Activated gamma-delta T cell treated with Interleukin-2 at 50 U/mL for 16 hours (primary cell): ENCODE results near the gene INPP5F.

ENCODE experiments used
- DNase-seq: peaks from one replicate; pipeline ENCODE4 v3.0.0-alpha.2; 2020

Gene INPP5F

GRCh38 chr10:119871881-119872609 is 146.2 kb downstream of the INPP5F start:
- DNase-seq, result peak; percentile 47

DNA sequence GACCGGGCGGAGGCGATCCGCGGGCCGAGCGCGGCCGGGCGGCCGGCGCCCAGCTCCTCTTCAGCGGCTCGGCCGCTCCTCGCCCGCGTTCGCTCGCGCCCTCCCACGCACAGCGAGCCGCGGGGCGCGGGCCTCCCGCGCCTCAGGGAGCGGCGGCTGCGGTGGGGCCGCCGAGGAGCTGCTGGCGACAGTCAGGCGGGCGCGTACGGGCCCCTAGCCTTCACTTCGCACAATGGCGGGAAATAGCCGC is 146.7 kb downstream of the INPP5F start, which contains the start of gene MCMBP:
MCMBP (minus strand) TSS at position 234 of the 250 bp plus-strand sequence. CDS start 259 bp downstream, outside the sequence.
- no peak for DNase-seq

DNA sequence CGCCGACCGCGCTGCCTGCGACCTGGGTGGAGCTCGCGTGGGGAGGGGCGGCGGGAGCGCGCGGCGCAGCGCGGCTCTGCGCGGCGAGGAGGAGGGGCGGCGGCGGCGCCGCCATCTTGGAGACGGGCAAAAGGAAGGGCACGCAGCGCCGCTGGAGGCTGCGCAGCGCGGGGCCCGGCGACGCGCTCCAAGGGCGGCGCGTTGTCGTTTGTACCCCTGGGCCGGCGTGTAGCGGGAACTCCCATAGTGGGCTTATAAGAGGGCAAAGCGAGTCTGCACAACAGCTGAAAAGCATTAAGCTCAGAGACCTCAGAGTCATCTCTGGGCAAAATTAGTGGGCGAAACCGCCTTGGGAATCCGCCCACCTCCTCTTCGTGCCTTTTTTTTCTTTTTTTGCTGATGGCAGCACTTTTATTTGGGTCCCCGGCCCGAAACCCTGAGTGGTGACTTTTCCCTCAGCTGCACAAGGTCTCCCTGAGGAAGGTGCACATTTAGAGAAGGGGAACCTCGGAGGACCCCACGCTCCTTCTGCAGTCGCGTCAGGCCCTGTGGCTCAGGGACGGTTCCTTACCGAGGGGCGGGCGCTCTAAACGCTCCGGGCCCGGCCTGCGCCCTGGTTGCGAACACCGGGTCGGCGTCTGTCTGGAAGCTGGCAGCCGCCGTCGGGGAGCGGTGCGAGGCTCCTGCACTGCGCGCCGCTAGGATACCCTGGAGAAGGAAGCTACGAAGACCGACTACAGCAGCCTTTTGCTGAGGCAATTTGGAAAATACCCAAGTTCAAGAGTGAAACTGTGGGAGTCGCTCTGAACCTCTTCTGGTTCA is 147.2 kb downstream of the INPP5F start:
- DNase-seq, result peak; percentile 84

DNA sequence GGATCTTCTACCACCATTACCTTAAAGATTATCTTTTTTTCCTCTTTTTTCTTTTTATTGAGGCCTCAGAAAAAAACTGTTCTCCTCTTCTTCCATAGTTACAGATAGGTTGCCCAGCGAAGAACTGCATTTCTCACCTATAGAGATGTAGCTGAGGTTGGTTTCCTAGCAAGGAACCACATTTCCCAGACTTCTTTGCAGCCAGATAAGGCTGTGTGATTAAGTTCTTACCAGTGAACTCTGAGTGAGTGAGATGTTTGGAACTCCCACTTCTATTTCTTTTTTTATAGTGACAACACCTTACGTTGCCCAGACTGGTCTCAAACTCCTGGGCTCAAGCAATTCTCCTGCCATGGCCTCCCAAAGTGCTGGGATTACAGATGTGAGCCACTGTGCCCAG is 152.7 kb downstream of the INPP5F start:
- DNase-seq, result no peak
